ENCODE data around the gene ZC3H13.

DNA sequence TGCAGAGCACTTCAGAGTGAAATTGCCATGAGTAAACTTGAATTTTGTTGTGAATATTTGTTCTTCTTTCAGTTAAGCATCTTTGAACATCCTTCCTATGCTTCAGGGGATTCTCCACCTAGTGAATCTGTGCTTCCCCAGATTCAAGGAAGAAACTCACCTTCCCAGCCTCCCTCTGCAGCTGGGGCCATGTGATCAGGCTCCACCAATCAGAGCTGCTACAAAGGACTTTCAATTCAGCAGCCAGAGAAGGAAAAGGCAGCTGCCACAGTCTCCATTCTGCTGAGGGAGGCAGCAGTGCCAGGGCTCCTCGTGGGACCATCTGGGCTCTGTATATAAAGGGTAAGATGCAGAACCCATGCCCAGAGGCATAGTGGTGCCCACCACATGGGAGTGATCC, 111.3 kb downstream of the ZC3H13 start:
- TF ChIP-seq POLR2A (IDR thresholded peaks at IDR 0.05): no peak
- TF ChIP-seq, protein P1, sequence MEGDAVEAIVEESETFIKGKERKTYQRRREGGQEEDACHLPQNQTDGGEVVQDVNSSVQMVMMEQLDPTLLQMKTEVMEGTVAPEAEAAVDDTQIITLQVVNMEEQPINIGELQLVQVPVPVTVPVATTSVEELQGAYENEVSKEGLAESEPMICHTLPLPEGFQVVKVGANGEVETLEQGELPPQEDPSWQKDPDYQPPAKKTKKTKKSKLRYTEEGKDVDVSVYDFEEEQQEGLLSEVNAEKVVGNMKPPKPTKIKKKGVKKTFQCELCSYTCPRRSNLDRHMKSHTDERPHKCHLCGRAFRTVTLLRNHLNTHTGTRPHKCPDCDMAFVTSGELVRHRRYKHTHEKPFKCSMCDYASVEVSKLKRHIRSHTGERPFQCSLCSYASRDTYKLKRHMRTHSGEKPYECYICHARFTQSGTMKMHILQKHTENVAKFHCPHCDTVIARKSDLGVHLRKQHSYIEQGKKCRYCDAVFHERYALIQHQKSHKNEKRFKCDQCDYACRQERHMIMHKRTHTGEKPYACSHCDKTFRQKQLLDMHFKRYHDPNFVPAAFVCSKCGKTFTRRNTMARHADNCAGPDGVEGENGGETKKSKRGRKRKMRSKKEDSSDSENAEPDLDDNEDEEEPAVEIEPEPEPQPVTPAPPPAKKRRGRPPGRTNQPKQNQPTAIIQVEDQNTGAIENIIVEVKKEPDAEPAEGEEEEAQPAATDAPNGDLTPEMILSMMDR (IDR thresholded peaks at IDR 0.05): no peak
- TF ChIP-seq POLR2AphosphoS5 (IDR thresholded peaks at IDR 0.05; ENCODE audit: insufficient read depth in 1 of 2, low read depth in 1 of 2): no peak

All from vagina (tissue), 2 donors.